Nephron (organoid): Measurements from ENCODE around the gene CHCHD1.
A peak's percentile ranks its signal among the peaks of the same experiment; 100 is the strongest.
"Not testable (repeated sequence)": the region's sequence is repeated elsewhere in the genome, so short reads cannot be mapped to it uniquely, and the experiment has no call there.

Experiments used
- H3K27ac Mint-ChIP-seq, 3 experiments: 2 replicates each; pipeline ENCODE4 v1.8.0; 2020; ENCODE audit warnings: mixed read lengths in 3 of 3, mild to moderate bottlenecking in 2 of 3, moderate library complexity in 1 of 3
- H3K27me3 Mint-ChIP-seq: 2 replicates; pipeline ENCODE4 v1.8.0; 2021; ENCODE audit warnings: low read depth, mild to moderate bottlenecking, moderate library complexity, mixed read lengths
- H3K36me3 Mint-ChIP-seq: 2 replicates; pipeline ENCODE4 v1.8.0; 2020; ENCODE audit warnings: low read depth, mixed read lengths
- H3K4me1 Mint-ChIP-seq: 2 replicates; pipeline ENCODE4 v1.8.0; 2020; ENCODE audit warnings: mixed read lengths
- H3K4me3 Mint-ChIP-seq, 3 experiments: 2 replicates each; pipeline ENCODE4 v1.8.0; 2020; ENCODE audit warnings: mild to moderate bottlenecking in 3 of 3, mixed read lengths in 3 of 3, moderate library complexity in 2 of 3
- H3K9me3 Mint-ChIP-seq: 2 replicates; pipeline ENCODE4 v1.8.0; 2020; ENCODE audit warnings: mixed read lengths
- CTCF ChIP-seq, 3 experiments: fragments of 200-600 bp; sonication (generic); IDR thresholded peaks; one replicate each; pipeline ENCODE4 v1.5.0; 2021; ENCODE audit warnings: antibody characterized with exemption in 3 of 3; ENCODE audit not compliant: unreplicated experiment in 3 of 3

CHCHD1 gene

GRCh38 chr10:73781879-73782748, at the start of gene CHCHD1:
TSS of gene CHCHD1 (plus strand) at chr10:73782048. CDS start at chr10:73782076, 28 bp downstream.
- Mint-ChIP-seq H3K4me3 (peak within 1 kb of the TSS; percentile 97 to 100 (median 100)), H3K9me3 (no peaks in the 10 kb centered on the region), H3K36me3 (peaks cover 11% of the 10 kb centered on the region), H3K27me3 (no peaks in the 10 kb centered on the region), H3K27ac (peak within 1 kb of the TSS; percentile 90 to 98 (median 92)), H3K4me1 (peaks cover 50% of the 10 kb centered on the region)
- no peak for TF ChIP-seq CTCF (IDR thresholded peaks at IDR 0.05; ENCODE audit: unreplicated experiment in 3 of 3)

- TF ChIP-seq CTCF (IDR thresholded peaks at IDR 0.05; ENCODE audit: unreplicated experiment in 3 of 3) = no peak
- Mint-ChIP-seq H3K27ac (peak overlapping the region in 1 of 3 experiments; percentile 86), H3K4me3 (peak overlapping the region; percentile 75 to 87 (median 83)), H3K27me3 (no peaks in the 10 kb centered on the region), H3K36me3 (peaks cover 7% of the 10 kb centered on the region), H3K9me3 (no peaks in the 10 kb centered on the region), H3K4me1 (peaks cover 16% of the 10 kb centered on the region)
Measured at GRCh38 chr10:73732426-73732825, 49.4 kb upstream of the CHCHD1 start.

GRCh38 chr10:73732931-73733623, 48.8 kb upstream of the CHCHD1 start:
- no peak for TF ChIP-seq CTCF (IDR thresholded peaks at IDR 0.05; ENCODE audit: unreplicated experiment in 3 of 3)
- Mint-ChIP-seq H3K27me3 (no peaks in the 10 kb centered on the region), H3K36me3 (peaks cover 3% of the 10 kb centered on the region), H3K4me3 (no peak overlapping the region), H3K27ac (no peak overlapping the region), H3K4me1 (peaks cover 16% of the 10 kb centered on the region), H3K9me3 (no peaks in the 10 kb centered on the region)

- H3K27ac Mint-ChIP-seq = no peak overlapping the region
- TF ChIP-seq CTCF (IDR thresholded peaks at IDR 0.05; ENCODE audit: unreplicated experiment in 3 of 3) = no peak
- H3K4me3 Mint-ChIP-seq = no peak overlapping the region
- no peaks in the 10 kb centered on the region for H3K27me3 Mint-ChIP-seq
- H3K9me3 Mint-ChIP-seq = no peaks in the 10 kb centered on the region
- H3K36me3 Mint-ChIP-seq = peaks cover 3% of the 10 kb centered on the region
- H3K4me1 Mint-ChIP-seq = peaks cover 16% of the 10 kb centered on the region
Measured at GRCh38 chr10:73734028-73734720, 47.7 kb upstream of the CHCHD1 start.

- Mint-ChIP-seq H3K9me3 (no peaks in the 10 kb centered on the region), H3K4me1 (peaks cover 12% of the 10 kb centered on the region), H3K4me3 (peak overlapping the region; percentile 49 to 59 (median 51)), H3K36me3 (peaks cover 3% of the 10 kb centered on the region), H3K27me3 (no peaks in the 10 kb centered on the region), H3K27ac (no peak overlapping the region)
- TF ChIP-seq CTCF (IDR thresholded peaks at IDR 0.05; ENCODE audit: unreplicated experiment in 3 of 3) = no peak
Measured at GRCh38 chr10:73734796-73735305, 47.0 kb upstream of the CHCHD1 start.

GRCh38 chr10:73740501-73741254, 41.2 kb upstream of the CHCHD1 start:
- H3K27ac Mint-ChIP-seq, H3K27me3 Mint-ChIP-seq, H3K9me3 Mint-ChIP-seq: not testable (repeated sequence)

More at GRCh38 chr10:73740501-73741254, 41.2 kb upstream of the CHCHD1 start:
- Mint-ChIP-seq H3K4me1 (peaks cover 22% of the 10 kb centered on the region), H3K4me3 (peak overlapping the region in 1 of 3 experiments; percentile 29)
- not testable (repeated sequence) for H3K36me3 Mint-ChIP-seq
